GM23338 (cell line): Measurements from ENCODE around the gene ZNF148. TPM values are rescaled to one million over a fixed set of nuclear protein-coding genes. Genes with fewer than 3 reads are reported as not detected.

Experiments used
- ATAC-seq: fragments of 200-7000 bp; cut with Tn5 transposase; 3 replicates; pipeline ENCODE4 v1.9.1; 2020
- DNase-seq: peaks from one replicate; pipeline ENCODE4 v3.0.0-alpha.2; 2015; ENCODE audit warnings: low spot score
- H2AFZ ChIP-seq: fragments of 200-600 bp; sonication (generic); 2 replicates; pipeline ENCODE4 v1.8.0; 2016; ENCODE audit warnings: antibody characterized with exemption, mild to moderate bottlenecking, moderate library complexity
- H3F3A ChIP-seq: fragments of 200-600 bp; sonication (generic); replicated peaks from 2 replicates; pipeline ENCODE4 v1.8.0; 2017; ENCODE audit warnings: antibody characterized with exemption, mixed run types, low read depth
- H3K27ac ChIP-seq: fragments of 200-600 bp; sonication (generic); 2 replicates; pipeline ENCODE4 v1.6.1; 2016; ENCODE audit warnings: low read depth
- H3K27me3 ChIP-seq: fragments of 200-600 bp; sonication (generic); 2 replicates; pipeline ENCODE4 v1.8.0; 2016; ENCODE audit warnings: mild to moderate bottlenecking, mixed run types, moderate library complexity; ENCODE audit not compliant: insufficient read depth
- H3K36me3 ChIP-seq: fragments of 200-600 bp; sonication (generic); 2 replicates; pipeline ENCODE4 v1.8.0; 2016; ENCODE audit warnings: mild to moderate bottlenecking; ENCODE audit not compliant: insufficient read depth
- H3K4me1 ChIP-seq: fragments of 200-600 bp; sonication (generic); 2 replicates; pipeline ENCODE4 v1.8.0; 2016; ENCODE audit warnings: mild to moderate bottlenecking, moderate library complexity; ENCODE audit not compliant: insufficient read depth
- H3K4me2 ChIP-seq: fragments of 200-600 bp; sonication (generic); 2 replicates; pipeline ENCODE4 v1.7.1; 2017; ENCODE audit warnings: mixed run types
- H3K4me3 ChIP-seq: fragments of 200-600 bp; sonication (generic); 2 replicates; pipeline ENCODE4 v1.6.1; 2016; ENCODE audit warnings: mixed run types
- H3K79me2 ChIP-seq: fragments of 200-600 bp; sonication (generic); replicated peaks from 2 replicates; pipeline ENCODE4 v1.8.0; 2017; ENCODE audit warnings: mild to moderate bottlenecking; ENCODE audit not compliant: insufficient read depth
- H3K9me2 ChIP-seq: fragments of 200-600 bp; sonication (generic); 2 replicates; pipeline ENCODE4 v1.8.0; 2017; ENCODE audit not compliant: insufficient read depth
- H4K20me1 ChIP-seq: fragments of 200-600 bp; sonication (generic); replicated peaks from 2 replicates; pipeline ENCODE4 v1.8.0; 2017; ENCODE audit warnings: mild to moderate bottlenecking; ENCODE audit not compliant: insufficient read depth
- H3K27ac Mint-ChIP-seq: 2 replicates; pipeline ENCODE4 v1.8.0; 2020; ENCODE audit warnings: inconsistent platforms, mild to moderate bottlenecking, moderate library complexity, mixed read lengths
- H3K27me3 Mint-ChIP-seq: 3 replicates; pipeline ENCODE4 v1.8.0; 2022; ENCODE audit warnings: low read depth, mild to moderate bottlenecking, moderate library complexity, mixed read lengths, inconsistent platforms; ENCODE audit not compliant: insufficient read depth, poor library complexity
- H3K36me3 Mint-ChIP-seq: 3 replicates; pipeline ENCODE4 v1.8.0; 2021; ENCODE audit warnings: low read depth, mild to moderate bottlenecking, inconsistent platforms, moderate library complexity, mixed read lengths
- H3K4me1 Mint-ChIP-seq: 3 replicates; pipeline ENCODE4 v1.8.0; 2020; ENCODE audit warnings: mild to moderate bottlenecking, inconsistent platforms, mixed read lengths
- H3K4me3 Mint-ChIP-seq: 3 replicates; pipeline ENCODE4 v1.8.0; 2021; ENCODE audit warnings: moderate library complexity, mild to moderate bottlenecking, inconsistent platforms, mixed read lengths
- H3K9me3 Mint-ChIP-seq: 3 replicates; pipeline ENCODE4 v1.8.0; 2020; ENCODE audit warnings: moderate library complexity, mild to moderate bottlenecking, inconsistent platforms, mixed read lengths
- CREB1 ChIP-seq: fragments of 250-450 bp; sonication (Bioruptor Pico); IDR thresholded peaks from 2 replicates; pipeline ENCODE4 v1.5.0; 2020; ENCODE audit warnings: low read depth, mild to moderate bottlenecking, moderate library complexity
- CTCF ChIP-seq, 2 experiments: fragments of 200-600 bp in 1 of 2; sonication (generic) in 1 of 2; conservative IDR thresholded peaks; 2 replicates each; pipeline versions ENCODE4 v1.5.1 to v1.6.1; 2016 to 2017; ENCODE audit warnings: antibody characterized with exemption in 2 of 2, low read depth in 2 of 2, mild to moderate bottlenecking in 2 of 2, moderate library complexity in 1 of 2
- EZH2 ChIP-seq: fragments of 200-600 bp; sonication (generic); IDR thresholded peaks from one replicate; pipeline ENCODE4 v1.8.0; 2017; ENCODE audit warnings: antibody characterized with exemption, mild to moderate bottlenecking, low read depth; ENCODE audit not compliant: unreplicated experiment
- EZH2phosphoT487 ChIP-seq: fragments of 200-600 bp; sonication (generic); IDR thresholded peaks from one replicate; pipeline ENCODE4 v1.8.1; 2018; ENCODE audit warnings: antibody characterized with exemption; ENCODE audit not compliant: unreplicated experiment
- JUNB ChIP-seq: IDR thresholded peaks from one replicate; pipeline ENCODE4 v1.6.1; 2016; ENCODE audit warnings: antibody characterized with exemption; ENCODE audit not compliant: unreplicated experiment
- POLR2AphosphoS5 ChIP-seq: IDR thresholded peaks from 2 replicates; pipeline ENCODE4 v1.6.1; 2016; ENCODE audit warnings: antibody characterized with exemption, low read depth
- REST ChIP-seq: IDR thresholded peaks from one replicate; pipeline ENCODE4 v1.6.1; 2018; ENCODE audit warnings: antibody characterized with exemption; ENCODE audit not compliant: unreplicated experiment
- STAT1 ChIP-seq: IDR thresholded peaks from one replicate; pipeline ENCODE4 v1.6.1; 2016; ENCODE audit warnings: antibody characterized with exemption; ENCODE audit not compliant: unreplicated experiment
- ZNF114 ChIP-seq: fragments of 250-450 bp; sonication (Bioruptor Pico); IDR thresholded peaks from 2 replicates; pipeline ENCODE4 v1.5.0; 2020; ENCODE audit warnings: mild to moderate bottlenecking, moderate library complexity
- ZNF331 ChIP-seq: fragments of 250-450 bp; sonication (Bioruptor Pico); IDR thresholded peaks from 2 replicates; pipeline ENCODE4 v1.5.0; 2020; ENCODE audit warnings: low read depth, mild to moderate bottlenecking, moderate library complexity
- ZNF462 ChIP-seq: fragments of 250-450 bp; sonication (Bioruptor Pico); IDR thresholded peaks from 2 replicates; pipeline ENCODE4 v1.5.0; 2020; ENCODE audit warnings: mild to moderate bottlenecking, moderate library complexity
- polyA plus RNA-seq: library from polyadenylated mRNA; unstranded; fragments of >200 nt; fragmentation: Nextera tagmentation; extraction: Ambion mirVana; gene quantifications from 2 replicates; pipeline ENCODE4 v1.2.1, GENCODE V29; 2016
- total RNA-seq: library from RNA; depleted of rRNA; stranded (reverse); fragments of >200 nt; shearing (Covaris generic); gene quantifications from 2 replicates; pipeline ENCODE4 v1.2.3, GENCODE V29; 2014

The ZNF148 gene
- total and polyA plus RNA-seq, 2 experiments from 2014 or later: 13.9 to 16.9 TPM

GRCh38 chr3:125394406-125394805 lies 19.3 kb upstream of the ZNF148 start (continued):
- TF ChIP-seq ZNF462 (CRISPR knock-in tag) (no peak), EZH2 (no peak), CTCF (conservative IDR thresholded peaks at IDR 0.05; ENCODE audit: low read depth in 2 of 2) (no peak), ZNF331 (no peak)

GRCh38 chr3:125389282-125389681 lies 14.2 kb upstream of the ZNF148 start:
- DNase-seq (no peak), ATAC-seq (no peak)
- Mint-ChIP-seq H3K36me3 (no peaks in the 10 kb centered on the region), H3K27me3 (peaks cover 5% of the 10 kb centered on the region), H3K27ac (no peak overlapping the region), H3K4me1 (no peaks in the 10 kb centered on the region), H3K9me3 (no peaks in the 10 kb centered on the region; the same call in 2 of the 3 replicates), H3K4me3 (no peak overlapping the region)
- H3K36me3 ChIP-seq: no peaks in the 10 kb centered on the region
- peak overlapping the region; percentile 76 for H2AFZ ChIP-seq
- H3K9me2 ChIP-seq: no peaks in the 10 kb centered on the region
- H3K4me2 ChIP-seq: no peak overlapping the region
- H3K4me1 ChIP-seq: no peaks in the 10 kb centered on the region; the same call in 1 of the 2 replicates
- H4K20me1 ChIP-seq: no peaks in the 10 kb centered on the region
- no peaks in the 10 kb centered on the region for H3K79me2 ChIP-seq
- H3K27me3 ChIP-seq: no peaks in the 10 kb centered on the region
- no peaks in the 10 kb centered on the region for H3F3A ChIP-seq
- H3K4me3 ChIP-seq: no peak overlapping the region
- H3K27ac ChIP-seq: no peak overlapping the region
- TF ChIP-seq JUNB (no peak), ZNF114 (CRISPR knock-in tag) (no peak), REST (no peak), CTCF (conservative IDR thresholded peaks at IDR 0.05; ENCODE audit: low read depth in 2 of 2) (no peak), CREB1 (no peak), POLR2AphosphoS5 (no peak), EZH2phosphoT487 (no peak), STAT1 (no peak), ZNF331 (no peak), EZH2 (no peak)
